Measurements from ENCODE around the gene PCDH15. TPM values are rescaled to one million over a fixed set of nuclear protein-coding genes. Genes with fewer than 3 reads are reported as not detected.

The PCDH15 gene
- total RNA-seq, 1 experiment from 2014 or later: 0.59 TPM

DNA sequence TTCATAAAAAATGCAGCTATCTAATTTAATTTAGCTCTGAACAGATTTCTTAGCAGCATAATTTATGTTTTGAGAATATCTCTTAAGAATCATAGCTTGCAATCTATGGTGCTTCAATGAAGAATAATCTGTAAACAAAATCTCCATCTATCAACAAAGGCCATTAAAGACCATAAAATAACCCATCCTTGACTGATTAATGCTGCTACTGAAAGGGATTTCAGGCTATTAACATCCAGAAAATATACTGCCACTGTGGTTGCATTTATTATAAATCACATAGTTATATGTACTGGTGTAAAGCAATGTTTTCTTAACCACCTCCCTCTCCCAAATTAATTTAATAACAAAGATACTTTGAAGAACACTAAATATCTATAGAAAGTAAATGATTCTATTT is 191.6 kb downstream of the PCDH15 start:
- no peak for DNase-seq (ENCODE audit: low spot score)
- Mint-ChIP-seq H3K4me3 (no peak overlapping the region), H3K27ac (no peak overlapping the region), H3K9me3 (peaks cover 9% of the 10 kb centered on the region; the same call in 1 of the 2 replicates), H3K4me1 (peaks cover 26% of the 10 kb centered on the region), H3K36me3 (no peaks in the 10 kb centered on the region), H3K27me3 (ENCODE audit: low read depth) (no peaks in the 10 kb centered on the region)
- ATAC-seq: no peak
- POLR2A ChIA-PET: no interaction called here
- CTCF ChIA-PET: no interaction called here
- TF ChIP-seq, protein P1, sequence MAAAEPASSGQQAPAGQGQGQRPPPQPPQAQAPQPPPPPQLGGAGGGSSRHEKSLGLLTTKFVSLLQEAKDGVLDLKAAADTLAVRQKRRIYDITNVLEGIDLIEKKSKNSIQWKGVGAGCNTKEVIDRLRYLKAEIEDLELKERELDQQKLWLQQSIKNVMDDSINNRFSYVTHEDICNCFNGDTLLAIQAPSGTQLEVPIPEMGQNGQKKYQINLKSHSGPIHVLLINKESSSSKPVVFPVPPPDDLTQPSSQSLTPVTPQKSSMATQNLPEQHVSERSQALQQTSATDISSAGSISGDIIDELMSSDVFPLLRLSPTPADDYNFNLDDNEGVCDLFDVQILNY (CRISPR knock-in tag; IDR thresholded peaks at IDR 0.05): no peak
- TF ChIP-seq, protein P2, sequence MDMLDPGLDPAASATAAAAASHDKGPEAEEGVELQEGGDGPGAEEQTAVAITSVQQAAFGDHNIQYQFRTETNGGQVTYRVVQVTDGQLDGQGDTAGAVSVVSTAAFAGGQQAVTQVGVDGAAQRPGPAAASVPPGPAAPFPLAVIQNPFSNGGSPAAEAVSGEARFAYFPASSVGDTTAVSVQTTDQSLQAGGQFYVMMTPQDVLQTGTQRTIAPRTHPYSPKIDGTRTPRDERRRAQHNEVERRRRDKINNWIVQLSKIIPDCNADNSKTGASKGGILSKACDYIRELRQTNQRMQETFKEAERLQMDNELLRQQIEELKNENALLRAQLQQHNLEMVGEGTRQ (CRISPR knock-in tag; IDR thresholded peaks at IDR 0.05): no peak
- TF ChIP-seq MYBL2 (CRISPR knock-in tag; IDR thresholded peaks at IDR 0.05) (no peak), OVOL2 (CRISPR knock-in tag; IDR thresholded peaks at IDR 0.05; ENCODE audit: borderline replicate concordance) (no peak), NFE2L1 (CRISPR knock-in tag; IDR thresholded peaks at IDR 0.05) (no peak), CDX4 (CRISPR knock-in tag; IDR thresholded peaks at IDR 0.05; ENCODE audit: borderline replicate concordance) (no peak), NFYB (CRISPR knock-in tag; conservative IDR thresholded peaks at IDR 0.05; ENCODE audit: low read depth) (no peak), ZNF416 (CRISPR knock-in tag; IDR thresholded peaks at IDR 0.05) (no peak), ZNF263 (CRISPR knock-in tag; IDR thresholded peaks at IDR 0.05; ENCODE audit: low read depth) (no peak), GABPB1 (CRISPR knock-in tag; IDR thresholded peaks at IDR 0.05) (no peak), ZNF281 (CRISPR knock-in tag; IDR thresholded peaks at IDR 0.05) (no peak), JUN (CRISPR knock-in tag; IDR thresholded peaks at IDR 0.05) (no peak), CTCF (IDR thresholded peaks at IDR 0.05) (no peak), RELA (CRISPR knock-in tag; IDR thresholded peaks at IDR 0.05; ENCODE audit: borderline replicate concordance) (no peak), RORB (CRISPR knock-in tag; IDR thresholded peaks at IDR 0.05) (no peak), SOX15 (CRISPR knock-in tag; IDR thresholded peaks at IDR 0.05) (no peak), ZBTB21 (CRISPR knock-in tag; IDR thresholded peaks at IDR 0.05; ENCODE audit: borderline replicate concordance) (no peak)
- TF ChIP-seq, protein P3, sequence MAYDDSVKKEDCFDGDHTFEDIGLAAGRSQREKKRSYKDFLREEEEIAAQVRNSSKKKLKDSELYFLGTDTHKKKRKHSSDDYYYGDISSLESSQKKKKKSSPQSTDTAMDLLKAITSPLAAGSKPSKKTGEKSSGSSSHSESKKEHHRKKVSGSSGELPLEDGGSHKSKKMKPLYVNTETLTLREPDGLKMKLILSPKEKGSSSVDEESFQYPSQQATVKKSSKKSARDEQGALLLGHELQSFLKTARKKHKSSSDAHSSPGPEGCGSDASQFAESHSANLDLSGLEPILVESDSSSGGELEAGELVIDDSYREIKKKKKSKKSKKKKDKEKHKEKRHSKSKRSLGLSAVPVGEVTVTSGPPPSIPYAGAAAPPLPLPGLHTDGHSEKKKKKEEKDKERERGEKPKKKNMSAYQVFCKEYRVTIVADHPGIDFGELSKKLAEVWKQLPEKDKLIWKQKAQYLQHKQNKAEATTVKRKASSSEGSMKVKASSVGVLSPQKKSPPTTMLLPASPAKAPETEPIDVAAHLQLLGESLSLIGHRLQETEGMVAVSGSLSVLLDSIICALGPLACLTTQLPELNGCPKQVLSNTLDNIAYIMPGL (CRISPR knock-in tag; IDR thresholded peaks at IDR 0.05): no peak
- TF ChIP-seq, protein P4, sequence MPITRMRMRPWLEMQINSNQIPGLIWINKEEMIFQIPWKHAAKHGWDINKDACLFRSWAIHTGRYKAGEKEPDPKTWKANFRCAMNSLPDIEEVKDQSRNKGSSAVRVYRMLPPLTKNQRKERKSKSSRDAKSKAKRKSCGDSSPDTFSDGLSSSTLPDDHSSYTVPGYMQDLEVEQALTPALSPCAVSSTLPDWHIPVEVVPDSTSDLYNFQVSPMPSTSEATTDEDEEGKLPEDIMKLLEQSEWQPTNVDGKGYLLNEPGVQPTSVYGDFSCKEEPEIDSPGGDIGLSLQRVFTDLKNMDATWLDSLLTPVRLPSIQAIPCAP (CRISPR knock-in tag; IDR thresholded peaks at IDR 0.05): no peak
- TF ChIP-seq, protein P5, sequence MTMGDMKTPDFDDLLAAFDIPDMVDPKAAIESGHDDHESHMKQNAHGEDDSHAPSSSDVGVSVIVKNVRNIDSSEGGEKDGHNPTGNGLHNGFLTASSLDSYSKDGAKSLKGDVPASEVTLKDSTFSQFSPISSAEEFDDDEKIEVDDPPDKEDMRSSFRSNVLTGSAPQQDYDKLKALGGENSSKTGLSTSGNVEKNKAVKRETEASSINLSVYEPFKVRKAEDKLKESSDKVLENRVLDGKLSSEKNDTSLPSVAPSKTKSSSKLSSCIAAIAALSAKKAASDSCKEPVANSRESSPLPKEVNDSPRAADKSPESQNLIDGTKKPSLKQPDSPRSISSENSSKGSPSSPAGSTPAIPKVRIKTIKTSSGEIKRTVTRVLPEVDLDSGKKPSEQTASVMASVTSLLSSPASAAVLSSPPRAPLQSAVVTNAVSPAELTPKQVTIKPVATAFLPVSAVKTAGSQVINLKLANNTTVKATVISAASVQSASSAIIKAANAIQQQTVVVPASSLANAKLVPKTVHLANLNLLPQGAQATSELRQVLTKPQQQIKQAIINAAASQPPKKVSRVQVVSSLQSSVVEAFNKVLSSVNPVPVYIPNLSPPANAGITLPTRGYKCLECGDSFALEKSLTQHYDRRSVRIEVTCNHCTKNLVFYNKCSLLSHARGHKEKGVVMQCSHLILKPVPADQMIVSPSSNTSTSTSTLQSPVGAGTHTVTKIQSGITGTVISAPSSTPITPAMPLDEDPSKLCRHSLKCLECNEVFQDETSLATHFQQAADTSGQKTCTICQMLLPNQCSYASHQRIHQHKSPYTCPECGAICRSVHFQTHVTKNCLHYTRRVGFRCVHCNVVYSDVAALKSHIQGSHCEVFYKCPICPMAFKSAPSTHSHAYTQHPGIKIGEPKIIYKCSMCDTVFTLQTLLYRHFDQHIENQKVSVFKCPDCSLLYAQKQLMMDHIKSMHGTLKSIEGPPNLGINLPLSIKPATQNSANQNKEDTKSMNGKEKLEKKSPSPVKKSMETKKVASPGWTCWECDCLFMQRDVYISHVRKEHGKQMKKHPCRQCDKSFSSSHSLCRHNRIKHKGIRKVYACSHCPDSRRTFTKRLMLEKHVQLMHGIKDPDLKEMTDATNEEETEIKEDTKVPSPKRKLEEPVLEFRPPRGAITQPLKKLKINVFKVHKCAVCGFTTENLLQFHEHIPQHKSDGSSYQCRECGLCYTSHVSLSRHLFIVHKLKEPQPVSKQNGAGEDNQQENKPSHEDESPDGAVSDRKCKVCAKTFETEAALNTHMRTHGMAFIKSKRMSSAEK (CRISPR knock-in tag; IDR thresholded peaks at IDR 0.05; ENCODE audit: borderline replicate concordance): no peak

All from WTC11 (cell line).